Measurements from ENCODE around the gene KIAA0232.

KIAA0232 gene, protein sequence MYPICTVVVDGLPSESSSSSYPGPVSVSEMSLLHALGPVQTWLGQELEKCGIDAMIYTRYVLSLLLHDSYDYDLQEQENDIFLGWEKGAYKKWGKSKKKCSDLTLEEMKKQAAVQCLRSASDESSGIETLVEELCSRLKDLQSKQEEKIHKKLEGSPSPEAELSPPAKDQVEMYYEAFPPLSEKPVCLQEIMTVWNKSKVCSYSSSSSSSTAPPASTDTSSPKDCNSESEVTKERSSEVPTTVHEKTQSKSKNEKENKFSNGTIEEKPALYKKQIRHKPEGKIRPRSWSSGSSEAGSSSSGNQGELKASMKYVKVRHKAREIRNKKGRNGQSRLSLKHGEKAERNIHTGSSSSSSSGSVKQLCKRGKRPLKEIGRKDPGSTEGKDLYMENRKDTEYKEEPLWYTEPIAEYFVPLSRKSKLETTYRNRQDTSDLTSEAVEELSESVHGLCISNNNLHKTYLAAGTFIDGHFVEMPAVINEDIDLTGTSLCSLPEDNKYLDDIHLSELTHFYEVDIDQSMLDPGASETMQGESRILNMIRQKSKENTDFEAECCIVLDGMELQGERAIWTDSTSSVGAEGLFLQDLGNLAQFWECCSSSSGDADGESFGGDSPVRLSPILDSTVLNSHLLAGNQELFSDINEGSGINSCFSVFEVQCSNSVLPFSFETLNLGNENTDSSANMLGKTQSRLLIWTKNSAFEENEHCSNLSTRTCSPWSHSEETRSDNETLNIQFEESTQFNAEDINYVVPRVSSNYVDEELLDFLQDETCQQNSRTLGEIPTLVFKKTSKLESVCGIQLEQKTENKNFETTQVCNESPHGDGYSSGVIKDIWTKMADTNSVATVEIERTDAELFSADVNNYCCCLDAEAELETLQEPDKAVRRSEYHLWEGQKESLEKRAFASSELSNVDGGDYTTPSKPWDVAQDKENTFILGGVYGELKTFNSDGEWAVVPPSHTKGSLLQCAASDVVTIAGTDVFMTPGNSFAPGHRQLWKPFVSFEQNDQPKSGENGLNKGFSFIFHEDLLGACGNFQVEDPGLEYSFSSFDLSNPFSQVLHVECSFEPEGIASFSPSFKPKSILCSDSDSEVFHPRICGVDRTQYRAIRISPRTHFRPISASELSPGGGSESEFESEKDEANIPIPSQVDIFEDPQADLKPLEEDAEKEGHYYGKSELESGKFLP (N-terminal part only)

DNA sequence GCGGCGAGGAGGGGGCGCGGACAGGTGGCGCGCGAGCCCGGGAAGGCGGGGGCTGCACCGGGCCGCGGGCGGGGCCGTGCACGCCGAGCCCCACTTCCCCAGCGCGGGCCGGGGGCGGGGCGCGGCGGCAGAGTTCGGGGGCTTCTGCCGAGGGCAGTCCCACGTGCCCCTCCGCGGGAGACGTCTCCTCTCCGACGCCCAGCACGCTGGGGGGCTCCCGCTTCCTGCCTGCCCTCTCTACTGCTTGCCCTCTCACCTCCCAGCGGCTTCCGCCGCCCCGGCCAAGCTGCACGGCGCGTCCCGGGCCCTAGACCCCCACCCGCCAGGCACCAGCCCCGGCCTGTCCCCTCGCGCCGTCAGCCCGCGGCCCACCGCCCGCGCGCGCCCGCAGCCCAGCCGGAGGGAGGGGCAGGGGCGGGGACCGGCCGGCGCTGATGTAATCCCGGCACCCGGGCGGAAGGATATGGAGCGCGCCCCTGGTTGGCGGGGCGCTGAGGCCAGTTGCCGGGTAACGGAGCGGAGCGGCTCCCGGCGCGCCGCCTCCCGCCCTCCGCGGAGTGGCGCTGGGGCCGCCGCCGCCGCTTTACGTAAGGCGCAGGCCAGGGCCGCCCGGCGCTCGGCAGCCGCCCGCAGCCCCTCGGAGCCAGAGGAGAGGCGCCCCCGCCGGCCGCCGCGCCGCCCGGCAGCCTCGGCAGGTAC is at the start of gene KIAA0232:
Gene KIAA0232 (plus strand): TSS at position 581 of the 699 bp plus-strand sequence. CDS start 41,727 bp downstream, outside the sequence.
- DNase-seq = peak; percentile 62

DNA sequence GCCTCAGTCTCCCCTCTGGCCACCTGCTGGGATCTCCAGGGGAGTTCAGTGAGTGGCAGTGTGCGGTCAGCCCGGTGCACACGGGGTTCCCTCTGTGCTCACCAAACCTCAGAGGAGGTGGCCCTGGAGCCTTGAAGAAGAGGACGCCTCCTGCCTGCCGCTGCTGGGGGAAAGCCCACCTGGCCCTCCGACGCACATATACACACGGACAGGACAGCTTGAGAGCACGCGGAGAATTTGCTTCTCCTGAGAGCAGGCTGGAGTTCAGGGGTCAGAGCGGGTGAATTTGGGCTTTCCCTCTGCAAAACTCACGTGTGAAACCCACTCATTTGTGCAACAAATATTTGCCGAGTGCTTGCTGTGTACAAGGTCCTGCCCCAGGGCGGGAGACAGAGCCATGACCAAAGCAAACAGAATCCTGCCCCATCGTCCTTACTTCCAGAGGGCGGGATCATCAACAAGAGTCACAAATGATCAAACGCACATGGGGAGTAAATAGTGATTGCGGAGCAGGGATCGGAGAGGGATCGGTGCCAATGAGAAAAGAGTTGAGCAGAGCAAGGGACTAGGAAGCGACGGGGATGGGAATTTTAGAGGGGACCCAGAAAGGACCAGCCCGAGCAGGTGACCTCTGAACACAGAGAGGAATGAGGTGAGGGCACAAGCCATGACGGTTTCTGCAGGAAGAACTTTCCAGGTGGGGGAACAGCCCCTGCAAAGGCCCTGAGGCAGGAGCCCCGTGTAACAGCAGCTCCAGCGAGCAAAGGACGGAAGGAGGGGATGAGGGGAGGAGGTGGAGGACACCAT is 49.0 kb upstream of the KIAA0232 start:
- DNase-seq = no peak

DNA sequence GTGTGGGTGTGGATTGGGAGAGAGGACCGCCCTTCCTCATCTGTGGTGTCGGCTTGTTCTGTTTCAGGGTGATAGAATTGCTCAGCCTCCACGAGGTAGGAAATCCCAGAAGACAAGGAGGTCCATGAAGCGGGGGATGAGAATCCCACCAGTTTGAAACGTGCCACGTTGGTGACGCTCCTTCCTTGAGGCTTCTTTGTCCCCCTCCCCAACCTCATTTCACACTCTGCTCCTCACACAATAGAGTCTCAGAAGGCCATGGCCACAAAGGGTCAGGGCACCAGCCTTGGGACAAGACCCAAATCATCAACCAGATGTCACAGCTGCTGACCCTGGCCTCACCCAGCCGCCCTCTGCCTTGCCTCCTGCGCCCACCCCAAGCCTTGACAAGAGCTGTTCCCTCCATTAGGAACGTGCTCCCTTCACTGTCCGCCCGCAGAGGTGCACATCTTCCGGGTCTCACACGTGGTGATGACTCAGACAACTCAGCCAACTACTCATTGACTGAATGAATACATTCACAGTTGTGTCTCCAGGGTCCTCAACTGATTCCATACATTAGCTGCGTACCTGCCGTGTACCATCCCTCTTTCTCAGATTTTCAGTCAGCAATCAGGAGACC is 48.3 kb upstream of the KIAA0232 start:
- no peak for DNase-seq

- no peak for DNase-seq
Observed at GRCh38 chr4:6739920-6740319, 42.6 kb upstream of the KIAA0232 start.

GRCh38 chr4:6740347-6740746 is 42.2 kb upstream of the KIAA0232 start:
- DNase-seq = no peak

DNA sequence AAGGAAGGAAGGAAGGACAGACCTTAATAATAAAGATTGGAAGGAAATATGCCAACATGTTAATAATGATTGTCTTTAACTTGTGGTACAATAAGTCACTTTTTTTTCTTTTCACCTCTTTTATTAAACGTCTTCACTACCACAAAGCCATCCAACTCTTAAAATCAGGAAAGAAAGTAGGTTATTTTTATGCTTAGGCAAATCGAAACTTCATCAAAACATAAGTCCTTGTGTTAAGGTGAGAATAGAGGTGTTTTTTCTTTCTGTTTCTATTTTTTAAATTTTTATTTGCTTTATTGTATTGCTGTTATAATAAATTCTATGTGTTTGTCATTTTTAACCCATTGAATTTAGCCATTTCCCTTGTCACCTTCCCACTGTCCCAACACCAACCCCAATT is 40.0 kb upstream of the KIAA0232 start:
- DNase-seq = no peak

GRCh38 chr4:6742989-6743388 is 39.5 kb upstream of the KIAA0232 start:
- DNase-seq = no peak

DNA sequence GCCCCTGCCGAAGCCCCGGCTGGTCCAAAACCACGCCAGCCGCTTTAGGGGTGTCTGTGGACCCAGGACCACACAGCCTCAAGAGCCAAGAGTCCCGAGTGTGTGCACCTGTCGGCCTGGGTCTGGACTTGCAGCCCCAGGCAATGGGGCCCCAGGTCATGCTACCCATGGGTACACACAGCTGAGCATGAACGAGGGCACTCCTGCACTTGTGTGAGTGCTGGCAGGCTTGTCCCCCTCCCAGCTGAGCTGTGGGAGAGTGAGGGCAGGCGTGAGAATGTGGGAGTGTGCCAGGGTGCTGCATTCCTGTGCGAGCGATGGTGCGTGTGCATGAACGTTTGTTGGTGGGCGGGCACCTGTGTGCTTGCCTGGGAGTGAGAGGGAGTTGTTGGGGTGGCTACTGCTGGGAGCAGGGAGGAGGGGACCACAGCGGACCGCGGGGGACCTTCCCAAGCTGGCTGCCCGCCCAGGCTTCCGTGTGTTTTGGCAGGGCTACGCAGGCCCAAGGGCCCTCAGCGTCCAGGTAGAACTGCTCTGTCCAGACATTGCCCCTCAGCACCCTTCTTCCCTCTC is 35.7 kb upstream of the KIAA0232 start:
- DNase-seq = no peak

DNA sequence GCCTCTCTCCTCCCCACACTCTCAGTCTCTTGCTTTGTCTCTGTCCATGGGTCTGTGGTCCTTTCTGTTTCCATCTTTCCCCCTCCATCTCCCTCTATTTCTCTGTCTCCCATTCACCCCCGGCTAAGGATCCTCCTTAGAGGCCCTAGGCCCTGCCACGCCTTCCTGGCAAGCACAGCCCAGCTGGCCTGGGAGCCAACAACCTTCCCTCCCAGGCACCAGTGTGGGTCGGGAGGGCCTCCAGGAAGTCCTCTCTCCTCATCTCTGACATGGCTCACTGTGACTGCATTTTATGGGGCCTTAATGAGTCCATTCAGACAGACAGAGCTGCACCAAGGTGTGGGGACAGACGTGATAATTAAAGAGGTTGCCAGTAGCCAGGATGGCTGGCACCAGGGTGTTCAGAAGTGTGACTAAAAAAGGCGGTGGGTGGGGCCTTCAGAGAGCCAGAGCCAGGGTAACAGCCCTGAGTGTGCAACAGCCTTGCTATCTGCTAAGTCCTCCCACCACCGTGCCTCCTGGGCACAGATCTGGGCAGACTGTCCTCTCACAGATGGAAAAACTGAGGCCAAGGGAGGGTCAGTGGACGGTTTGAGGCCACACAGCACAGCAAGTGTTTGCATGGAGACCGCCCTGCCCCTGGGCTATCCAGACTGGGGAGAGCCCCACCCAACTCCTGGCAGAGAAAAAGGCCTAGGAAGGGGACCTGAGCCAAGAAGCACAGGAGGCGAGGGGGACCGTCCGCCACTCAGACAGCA is 35.1 kb upstream of the KIAA0232 start:
- DNase-seq = no peak

DNA sequence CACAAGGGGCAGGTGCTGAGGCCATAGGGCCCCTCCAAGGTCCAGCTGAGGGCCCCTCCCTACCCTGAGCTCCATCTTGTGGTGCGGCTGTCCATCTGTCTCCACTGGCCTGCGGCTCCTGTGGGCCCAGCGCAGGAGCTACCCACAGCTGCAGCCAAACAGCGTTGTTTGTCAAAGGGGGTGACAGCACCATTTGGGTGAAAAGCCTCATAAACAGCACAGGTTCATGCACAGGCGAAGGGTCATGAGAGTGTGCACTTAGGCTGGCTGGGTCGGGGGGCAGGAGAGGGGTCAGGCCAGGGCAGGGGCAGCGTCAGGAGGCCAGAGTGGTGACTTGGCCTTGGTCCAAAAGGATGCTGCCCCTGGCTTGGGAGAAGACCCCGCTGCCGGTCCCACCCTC is 34.2 kb upstream of the KIAA0232 start:
- no peak for DNase-seq

DNA sequence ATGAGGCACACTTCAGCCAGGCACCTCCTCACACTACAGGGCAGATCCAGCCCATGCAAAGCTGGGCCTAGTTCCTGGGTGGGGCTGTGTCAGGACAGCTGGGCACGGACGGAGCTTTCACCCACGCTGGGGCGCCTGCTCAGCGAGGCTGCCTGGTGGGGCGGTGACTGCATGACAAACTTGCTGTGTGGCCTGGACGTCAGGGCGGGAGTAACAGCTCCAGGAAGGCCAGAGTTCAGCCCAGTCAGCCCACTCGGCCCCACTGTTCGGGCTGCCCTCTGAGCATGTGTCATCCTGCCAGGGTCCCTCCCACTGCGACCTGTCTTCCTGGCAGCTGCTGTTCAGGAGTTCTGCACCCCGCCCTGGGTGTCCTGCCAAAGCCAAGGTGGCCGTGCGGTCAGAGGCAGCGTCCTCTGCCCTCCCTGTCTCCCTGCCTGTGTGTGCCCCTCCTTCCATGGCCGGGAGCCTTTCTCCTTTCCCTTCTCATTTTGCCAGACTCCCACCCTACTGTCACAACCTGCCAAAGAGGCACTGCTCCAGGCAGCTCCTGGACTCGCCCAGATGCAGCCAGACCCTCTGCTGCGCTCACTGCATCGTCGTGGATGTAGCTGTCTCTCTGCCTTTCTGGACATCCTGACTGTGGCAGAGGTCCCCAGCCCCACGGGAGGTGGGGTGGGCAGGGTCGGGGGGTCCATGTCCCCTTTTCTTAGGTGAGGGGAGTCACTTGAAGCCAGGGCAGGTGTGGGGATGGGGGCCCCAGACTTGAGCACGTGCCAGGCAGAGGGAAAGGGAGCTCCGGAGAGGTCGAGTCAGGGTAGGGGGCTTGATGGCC is 33.0 kb upstream of the KIAA0232 start:
- no peak for DNase-seq

DNA sequence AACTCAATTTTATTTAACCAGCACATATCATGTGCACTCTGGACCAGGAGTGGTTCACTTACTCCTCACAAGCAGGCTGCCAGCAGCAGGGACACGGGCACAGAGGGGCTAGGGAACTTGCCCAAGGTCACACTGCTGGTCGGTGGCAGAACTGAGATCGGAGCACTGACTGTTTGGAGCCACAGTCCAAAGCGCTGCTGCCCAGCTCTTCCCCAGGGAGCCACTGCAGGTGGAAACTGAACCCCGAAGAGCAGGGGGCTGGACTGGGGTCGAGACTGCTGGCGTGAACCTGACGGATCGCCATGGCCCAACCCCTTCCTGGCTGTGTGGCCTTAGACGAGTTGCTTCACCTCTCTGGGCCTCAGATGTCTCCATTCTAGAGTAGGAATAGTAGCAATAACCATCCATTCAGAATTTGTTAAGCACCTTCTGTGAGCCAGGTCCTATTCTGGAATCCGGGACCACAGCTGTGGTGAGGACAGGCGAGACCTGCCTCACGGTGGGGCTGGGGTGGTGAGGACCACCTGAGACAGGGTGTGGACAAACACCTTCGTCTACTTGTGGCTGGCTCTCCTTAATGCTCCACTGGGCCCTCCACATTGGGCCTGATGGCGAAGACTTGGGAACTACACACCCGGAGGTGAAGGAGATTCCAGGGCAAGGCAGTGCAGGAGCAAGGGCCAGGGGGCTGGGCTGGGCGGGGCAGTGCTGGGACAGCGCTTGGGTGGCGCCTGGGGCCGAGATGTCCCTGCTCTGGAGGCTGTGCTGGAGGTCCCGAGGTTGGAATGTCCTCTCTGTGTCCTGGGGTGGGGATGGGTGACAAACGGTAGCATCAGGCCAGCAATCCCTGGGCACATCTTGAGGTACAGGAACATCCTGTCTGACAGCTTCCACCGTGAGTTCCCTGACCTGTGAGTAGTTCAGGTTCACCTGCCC is 32.0 kb upstream of the KIAA0232 start:
- no peak for DNase-seq

- DNase-seq = no peak
Observed at GRCh38 chr4:6751611-6752485, 30.7 kb upstream of the KIAA0232 start.

DNA sequence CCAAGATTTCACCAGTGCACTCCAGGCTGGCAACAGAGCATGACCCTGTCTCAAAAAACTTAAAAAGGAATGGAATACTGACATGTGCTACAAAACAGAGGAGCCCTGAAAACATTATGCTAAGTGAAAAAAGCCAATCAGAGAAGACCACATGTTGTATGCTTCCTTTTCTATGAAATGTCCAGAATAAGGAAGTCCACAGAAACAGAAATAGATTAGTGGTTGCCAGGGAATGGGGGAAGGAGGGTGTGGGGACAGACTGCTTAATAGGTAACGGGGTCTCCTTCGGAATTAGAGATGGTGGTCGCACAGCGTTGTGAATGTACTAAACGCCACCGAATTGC is 30.1 kb upstream of the KIAA0232 start:
- no peak for DNase-seq

GRCh38 chr4:6753103-6753560 is 29.4 kb upstream of the KIAA0232 start:
- no peak for DNase-seq

GRCh38 chr4:6753891-6754290 is 28.6 kb upstream of the KIAA0232 start:
- DNase-seq = no peak
